ENCODE results near the gene ATG4B.

ATG4B gene

GRCh38 chr2:241603686-241604085 lies 33.8 kb upstream of the ATG4B start:
- H3K4me1 ChIP-seq (ENCODE audit: insufficient read depth, low read length, severe bottlenecking): no peaks in the 10 kb centered on the region
- no peak for TF ChIP-seq CTCF (IDR thresholded peaks at IDR 0.05; ENCODE audit: low read length)
- H3K27ac ChIP-seq (ENCODE audit: low read depth, low read length, poor library complexity, severe bottlenecking): no peak overlapping the region
- H3K4me3 ChIP-seq (ENCODE audit: low read depth, low read length, poor library complexity, severe bottlenecking): no peak overlapping the region
- no peak overlapping the region for H3K4me2 ChIP-seq (ENCODE audit: low read length)
- no peaks in the 10 kb centered on the region for H3K79me2 ChIP-seq (ENCODE audit: insufficient read depth, low read length)
- no peaks in the 10 kb centered on the region for H3K27me3 ChIP-seq (ENCODE audit: insufficient read depth, low read length)
- peaks cover 52% of the 10 kb centered on the region for H3K36me3 ChIP-seq (ENCODE audit: insufficient read depth, low read length)
- no peaks in the 10 kb centered on the region for H4K20me1 ChIP-seq (ENCODE audit: insufficient read depth, low read length)
- no peak overlapping the region for H3K9ac ChIP-seq (ENCODE audit: low read length)
- no peaks in the 10 kb centered on the region for H3F3A ChIP-seq (ENCODE audit: insufficient read depth, low read length)
- H2AFZ ChIP-seq (ENCODE audit: low read length): no peak overlapping the region
- H3K9me2 ChIP-seq (ENCODE audit: low read depth, low read length): no peaks in the 10 kb centered on the region
- no peaks in the 10 kb centered on the region for H3K9me3 ChIP-seq (ENCODE audit: low read length)

GRCh38 chr2:241606186-241606585 lies 31.3 kb upstream of the ATG4B start:
- Histone ChIP-seq H3K4me2 (ENCODE audit: low read length) (no peak overlapping the region), H3K4me3 (ENCODE audit: low read depth, low read length, poor library complexity, severe bottlenecking) (no peak overlapping the region), H3K9me2 (ENCODE audit: low read depth, low read length) (no peaks in the 10 kb centered on the region), H3F3A (ENCODE audit: insufficient read depth, low read length) (no peaks in the 10 kb centered on the region), H2AFZ (ENCODE audit: low read length) (no peak overlapping the region), H3K36me3 (ENCODE audit: insufficient read depth, low read length) (peaks cover 37% of the 10 kb centered on the region), H3K27me3 (ENCODE audit: insufficient read depth, low read length) (no peaks in the 10 kb centered on the region), H3K27ac (ENCODE audit: low read depth, low read length, poor library complexity, severe bottlenecking) (no peak overlapping the region), H3K79me2 (ENCODE audit: insufficient read depth, low read length) (no peaks in the 10 kb centered on the region), H3K9ac (ENCODE audit: low read length) (no peak overlapping the region), H3K4me1 (ENCODE audit: insufficient read depth, low read length, severe bottlenecking) (peaks cover 14% of the 10 kb centered on the region), H4K20me1 (ENCODE audit: insufficient read depth, low read length) (no peaks in the 10 kb centered on the region), H3K9me3 (ENCODE audit: low read length) (no peaks in the 10 kb centered on the region)
- TF ChIP-seq CTCF (IDR thresholded peaks at IDR 0.05; ENCODE audit: low read length) (no peak), EZH2 (IDR thresholded peaks at IDR 0.05; ENCODE audit: borderline replicate concordance, low read length) (no peak)

- no peak overlapping the region for H3K9ac ChIP-seq (ENCODE audit: low read length)
- no peak overlapping the region for H3K27ac ChIP-seq (ENCODE audit: low read depth, low read length, poor library complexity, severe bottlenecking)
- H3K9me2 ChIP-seq (ENCODE audit: low read depth, low read length): no peaks in the 10 kb centered on the region
- H3K27me3 ChIP-seq (ENCODE audit: insufficient read depth, low read length): no peaks in the 10 kb centered on the region
- H3K4me1 ChIP-seq (ENCODE audit: insufficient read depth, low read length, severe bottlenecking): peaks cover 14% of the 10 kb centered on the region
- H3K36me3 ChIP-seq (ENCODE audit: insufficient read depth, low read length): peaks cover 29% of the 10 kb centered on the region
- H3K4me3 ChIP-seq (ENCODE audit: low read depth, low read length, poor library complexity, severe bottlenecking): no peak overlapping the region
- no peak for TF ChIP-seq EZH2 (IDR thresholded peaks at IDR 0.05; ENCODE audit: borderline replicate concordance, low read length)
- no peak for TF ChIP-seq CTCF (IDR thresholded peaks at IDR 0.05; ENCODE audit: low read length)
- no peaks in the 10 kb centered on the region for H4K20me1 ChIP-seq (ENCODE audit: insufficient read depth, low read length)
- H3K9me3 ChIP-seq (ENCODE audit: low read length): no peaks in the 10 kb centered on the region
- H2AFZ ChIP-seq (ENCODE audit: low read length): no peak overlapping the region
- no peaks in the 10 kb centered on the region for H3F3A ChIP-seq (ENCODE audit: insufficient read depth, low read length)
- H3K79me2 ChIP-seq (ENCODE audit: insufficient read depth, low read length): no peaks in the 10 kb centered on the region
- no peak overlapping the region for H3K4me2 ChIP-seq (ENCODE audit: low read length)
Measured at GRCh38 chr2:241607162-241607885, 30.2 kb upstream of the ATG4B start.
